GM21381 (cell line): ENCODE data around the gene PLEKHA5.
"Not testable (repeated sequence)": the region's sequence is repeated elsewhere in the genome, so short reads cannot be mapped to it uniquely, and the experiment has no call there.

Source experiments
- ATAC-seq: cut with Tn5 transposase; IDR thresholded peaks from one replicate; pipeline ENCODE4 v1.9.1; 2021; ENCODE audit warnings: mild to moderate bottlenecking, moderate library complexity; ENCODE audit not compliant: unreplicated experiment

The PLEKHA5 gene, protein sequence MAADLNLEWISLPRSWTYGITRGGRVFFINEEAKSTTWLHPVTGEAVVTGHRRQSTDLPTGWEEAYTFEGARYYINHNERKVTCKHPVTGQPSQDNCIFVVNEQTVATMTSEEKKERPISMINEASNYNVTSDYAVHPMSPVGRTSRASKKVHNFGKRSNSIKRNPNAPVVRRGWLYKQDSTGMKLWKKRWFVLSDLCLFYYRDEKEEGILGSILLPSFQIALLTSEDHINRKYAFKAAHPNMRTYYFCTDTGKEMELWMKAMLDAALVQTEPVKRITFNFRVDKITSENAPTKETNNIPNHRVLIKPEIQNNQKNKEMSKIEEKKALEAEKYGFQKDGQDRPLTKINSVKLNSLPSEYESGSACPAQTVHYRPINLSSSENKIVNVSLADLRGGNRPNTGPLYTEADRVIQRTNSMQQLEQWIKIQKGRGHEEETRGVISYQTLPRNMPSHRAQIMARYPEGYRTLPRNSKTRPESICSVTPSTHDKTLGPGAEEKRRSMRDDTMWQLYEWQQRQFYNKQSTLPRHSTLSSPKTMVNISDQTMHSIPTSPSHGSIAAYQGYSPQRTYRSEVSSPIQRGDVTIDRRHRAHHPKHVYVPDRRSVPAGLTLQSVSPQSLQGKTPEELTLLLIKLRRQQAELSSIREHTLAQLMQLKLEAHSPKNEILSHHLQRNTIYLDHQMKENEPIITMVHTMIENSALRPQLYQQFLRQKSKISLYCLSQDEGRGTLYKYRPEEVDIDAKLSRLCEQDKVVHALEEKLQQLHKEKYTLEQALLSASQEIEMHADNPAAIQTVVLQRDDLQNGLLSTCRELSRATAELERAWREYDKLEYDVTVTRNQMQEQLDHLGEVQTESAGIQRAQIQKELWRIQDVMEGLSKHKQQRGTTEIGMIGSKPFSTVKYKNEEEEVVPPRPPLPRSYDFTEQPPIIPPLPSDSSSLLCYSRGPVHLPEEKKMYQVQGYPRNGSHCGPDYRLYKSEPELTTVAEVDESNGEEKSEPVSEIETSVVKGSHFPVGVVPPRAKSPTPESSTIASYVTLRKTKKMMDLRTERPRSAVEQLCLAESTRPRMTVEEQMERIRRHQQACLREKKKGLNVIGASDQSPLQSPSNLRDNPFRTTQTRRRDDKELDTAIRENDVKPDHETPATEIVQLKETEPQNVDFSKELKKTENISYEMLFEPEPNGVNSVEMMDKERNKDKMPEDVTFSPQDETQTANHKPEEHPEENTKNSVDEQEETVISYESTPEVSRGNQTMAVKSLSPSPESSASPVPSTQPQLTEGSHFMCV

DNA sequence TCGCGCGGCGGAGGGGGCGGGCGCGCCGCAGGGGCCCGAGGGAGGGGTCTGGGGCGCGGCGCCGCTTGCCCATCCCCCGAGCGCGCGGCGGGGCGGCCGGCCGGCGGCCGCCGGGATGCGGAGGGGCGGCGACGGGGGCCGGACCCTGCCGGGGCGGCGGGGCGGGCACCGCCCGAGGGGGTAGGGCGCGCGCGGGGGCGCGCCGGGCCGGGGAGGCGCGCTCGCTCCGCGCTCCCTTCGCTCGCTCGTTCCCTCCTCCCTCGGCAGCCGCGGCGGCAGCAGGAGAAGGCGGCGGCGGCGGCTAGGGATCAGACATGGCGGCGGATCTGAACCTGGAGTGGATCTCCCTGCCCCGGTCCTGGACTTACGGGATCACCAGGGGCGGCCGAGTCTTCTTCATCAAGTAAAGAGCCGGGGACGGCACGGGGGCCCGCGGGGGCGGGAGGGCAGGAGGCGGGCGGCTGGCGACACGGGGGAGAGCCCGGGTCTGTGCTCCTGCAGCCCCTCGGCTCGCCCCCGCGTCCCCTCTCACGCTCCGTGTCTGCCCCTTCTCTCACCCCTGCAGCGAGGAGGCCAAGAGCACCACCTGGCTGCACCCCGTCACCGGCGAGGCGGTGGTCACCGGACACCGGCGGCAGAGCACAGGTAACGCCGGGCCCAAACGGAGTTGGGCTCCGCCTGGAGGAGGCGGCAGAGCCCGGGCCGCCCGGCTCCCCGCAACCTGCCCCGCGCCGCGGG lies at the start of gene PLEKHA5:
TSS of gene PLEKHA5 (plus strand) at position 248 of the 738 bp plus-strand sequence. CDS start at position 315, 67 bp downstream.
- peak; percentile 44 for ATAC-seq

DNA sequence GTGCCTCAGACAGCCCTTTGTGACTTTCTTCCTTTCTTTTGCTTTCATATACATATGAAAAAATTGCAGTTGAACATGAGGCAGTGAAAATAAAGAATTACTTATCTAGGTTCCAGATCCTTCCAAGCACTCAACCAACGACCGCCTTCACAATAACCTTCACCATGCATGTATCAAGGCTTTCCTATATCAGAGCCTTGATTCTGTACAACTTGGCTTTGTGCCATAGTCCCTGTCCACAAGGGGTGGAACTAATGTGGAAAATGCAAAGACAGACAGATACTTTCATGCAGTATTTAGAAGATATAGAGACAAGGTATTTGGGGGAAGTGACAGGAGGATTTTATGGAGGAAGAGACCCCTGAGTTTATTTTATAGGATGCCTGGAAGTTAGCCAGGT lies 48.6 kb upstream of the PLEKHA5 start:
- no peak for ATAC-seq

DNA sequence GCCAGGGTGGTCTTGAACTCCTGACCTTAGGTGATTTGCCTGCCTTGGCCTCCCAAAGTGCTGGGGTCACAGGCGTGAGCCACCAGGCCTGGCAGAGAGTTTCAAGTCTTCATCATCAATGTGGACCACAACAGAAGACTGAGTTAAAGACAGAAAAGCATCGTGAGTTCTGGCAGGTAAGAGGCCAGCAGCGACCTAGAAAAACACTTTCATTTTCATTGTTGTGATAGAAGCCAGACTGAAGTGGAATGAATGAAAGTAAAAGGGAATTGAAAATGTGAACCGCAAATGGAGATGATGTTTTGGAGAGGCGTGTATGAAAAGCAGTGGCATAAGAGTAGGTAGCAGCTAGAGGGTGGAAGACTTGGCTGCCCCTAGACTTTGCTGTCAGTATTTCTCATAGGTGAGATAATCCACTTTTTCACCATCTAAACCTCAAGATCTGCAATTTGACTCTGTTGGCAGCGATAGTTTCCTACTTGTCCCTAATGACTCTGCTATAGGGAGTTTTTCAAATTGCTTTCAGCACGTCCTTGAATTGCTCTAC lies 47.1 kb upstream of the PLEKHA5 start:
- no peak for ATAC-seq

DNA sequence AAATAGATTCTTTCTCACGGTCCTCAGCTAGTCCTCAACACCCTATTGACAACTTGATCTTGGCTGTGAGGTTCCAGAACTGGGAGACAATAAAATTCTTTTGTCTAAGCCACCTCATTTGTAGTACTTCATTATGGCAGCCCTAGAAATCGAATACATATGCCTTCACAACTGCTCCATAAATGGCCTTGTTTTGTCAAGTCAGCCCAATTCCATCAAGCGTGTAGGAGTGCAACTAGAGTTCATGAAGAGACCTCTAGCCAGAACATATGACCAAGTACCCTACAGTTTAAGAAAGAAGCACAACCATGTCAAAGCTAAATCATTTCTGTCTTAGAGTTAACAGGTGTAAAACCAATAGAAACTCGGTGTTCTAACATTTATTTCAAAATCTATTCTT lies 45.0 kb upstream of the PLEKHA5 start:
- ATAC-seq, result no peak

DNA sequence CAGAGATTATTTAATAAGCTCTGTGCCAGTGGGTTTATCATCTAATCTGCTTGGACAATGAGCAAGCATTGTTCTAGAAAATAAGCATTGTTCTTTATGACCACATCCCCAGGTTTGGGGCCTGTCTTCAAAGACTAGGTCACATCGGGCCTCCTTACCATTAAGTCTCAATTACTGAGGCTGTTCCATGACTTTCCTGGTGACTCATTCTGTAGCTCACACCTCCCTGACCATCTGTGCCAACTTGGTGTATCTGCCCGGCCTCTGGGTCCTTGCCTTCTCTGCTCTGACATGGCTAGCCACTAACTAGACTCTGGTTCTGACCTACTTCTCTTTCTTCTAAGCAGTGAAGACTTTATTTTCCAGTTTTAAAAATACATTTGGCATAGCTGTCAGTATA lies 44.4 kb upstream of the PLEKHA5 start:
- ATAC-seq, result no peak

DNA sequence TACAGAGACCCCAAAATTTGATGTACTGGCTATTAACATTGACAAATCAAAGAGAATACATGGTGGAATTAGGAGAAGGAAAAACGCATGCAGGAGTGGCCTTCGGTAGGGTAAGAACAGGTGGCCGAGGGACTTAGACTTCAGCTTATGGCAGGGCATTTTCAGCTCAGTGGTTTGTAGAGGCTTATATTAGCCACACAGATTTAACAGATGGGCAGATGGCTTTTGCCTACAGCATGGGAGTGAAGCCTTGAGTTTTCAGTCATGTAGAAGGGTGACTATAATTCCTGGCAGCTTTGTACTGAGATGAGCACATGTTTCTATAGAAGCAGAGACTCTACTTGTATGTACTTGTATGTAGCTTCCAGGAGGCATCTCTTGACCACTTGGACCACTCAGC lies 40.9 kb upstream of the PLEKHA5 start:
- no peak for ATAC-seq

DNA sequence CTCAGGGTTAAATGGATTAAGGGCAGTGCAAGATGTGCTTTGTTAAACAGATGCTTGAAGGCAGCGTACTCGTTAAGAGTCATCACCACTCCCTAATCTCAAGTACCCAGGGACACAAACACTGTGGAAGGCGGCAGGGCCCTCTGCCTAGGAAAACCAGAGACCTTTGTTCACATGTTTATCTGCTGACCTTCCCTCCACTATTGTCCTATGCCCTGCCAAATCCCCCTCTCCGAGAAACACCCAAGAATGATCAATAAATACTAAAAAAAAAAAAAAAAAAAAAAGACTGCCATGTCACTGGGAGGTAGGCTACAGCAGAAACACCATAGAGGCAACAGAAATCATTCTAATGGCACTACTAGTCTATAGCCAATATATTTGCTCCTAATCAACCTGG lies 37.1 kb upstream of the PLEKHA5 start:
- ATAC-seq, result not testable (repeated sequence)

DNA sequence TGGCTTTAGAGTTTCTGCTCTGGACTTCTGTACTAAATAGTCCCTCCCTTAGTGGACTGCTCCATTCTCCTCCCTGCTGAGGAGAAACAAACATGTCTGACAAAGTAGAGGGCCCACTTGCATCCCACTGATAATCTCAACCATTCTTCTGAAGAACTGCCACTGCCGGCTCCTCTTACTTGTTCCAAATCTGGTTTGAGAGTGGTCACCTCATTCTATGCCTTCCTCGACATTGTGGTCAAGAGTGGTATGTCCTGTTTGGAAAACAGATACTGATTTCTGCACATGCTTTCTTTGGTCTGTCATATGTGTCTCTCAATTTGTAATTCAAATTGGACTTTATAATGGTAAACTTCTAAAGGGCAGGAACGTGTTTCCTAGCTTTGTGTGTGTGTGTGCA lies 36.3 kb upstream of the PLEKHA5 start:
- no peak for ATAC-seq

DNA sequence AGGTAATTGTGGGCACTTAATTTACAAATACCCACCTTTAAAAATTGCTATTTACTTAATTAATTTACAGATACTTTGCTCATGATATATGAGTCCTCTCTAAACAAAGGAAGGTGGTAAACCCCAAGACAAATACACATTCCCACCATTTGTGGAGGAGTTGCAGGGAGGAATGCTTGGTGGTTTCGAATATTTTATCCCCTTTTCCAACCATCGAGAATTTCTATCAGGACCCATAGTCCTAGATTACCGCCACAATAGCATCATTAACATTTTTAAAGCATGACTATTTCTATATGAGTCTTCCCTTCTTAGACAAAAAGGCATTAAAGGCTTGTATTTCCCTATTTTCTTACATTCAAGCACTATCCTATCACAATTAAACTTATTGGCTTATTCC lies 34.2 kb upstream of the PLEKHA5 start:
- no peak for ATAC-seq

DNA sequence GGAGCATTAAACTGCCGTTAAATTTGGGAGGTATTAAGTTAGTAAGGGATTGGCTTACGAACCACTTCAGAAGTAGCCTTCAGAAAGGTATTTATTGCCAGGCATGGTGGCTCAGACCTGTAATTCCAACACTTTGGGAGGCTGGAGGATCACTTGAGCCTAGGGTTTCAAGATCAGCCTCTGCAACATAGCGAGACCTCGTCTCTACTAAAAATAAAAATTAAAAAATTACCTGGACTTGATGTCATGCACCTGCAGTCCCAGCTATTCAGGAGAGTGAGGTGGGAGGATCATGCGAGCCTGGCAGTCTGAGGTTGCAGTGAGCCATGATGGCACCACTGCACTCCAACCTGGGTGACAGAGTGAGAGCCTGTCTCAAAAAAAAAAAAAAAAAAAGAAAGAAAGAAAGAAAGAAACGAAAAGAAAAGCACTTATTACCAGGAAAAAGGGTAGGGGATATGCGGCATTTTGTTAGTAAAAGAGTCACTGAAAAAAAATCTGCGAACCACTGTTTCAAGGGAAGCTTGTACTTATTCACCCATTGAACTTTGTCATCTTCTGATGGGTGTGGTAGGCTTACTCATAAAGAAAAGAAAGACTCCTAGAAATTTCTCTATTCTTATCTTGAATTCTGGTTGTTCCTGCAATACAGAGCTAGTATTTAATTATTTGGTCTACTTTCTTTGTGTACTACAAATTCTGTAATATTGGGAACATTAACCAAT lies 33.6 kb upstream of the PLEKHA5 start:
- ATAC-seq, result no peak

DNA sequence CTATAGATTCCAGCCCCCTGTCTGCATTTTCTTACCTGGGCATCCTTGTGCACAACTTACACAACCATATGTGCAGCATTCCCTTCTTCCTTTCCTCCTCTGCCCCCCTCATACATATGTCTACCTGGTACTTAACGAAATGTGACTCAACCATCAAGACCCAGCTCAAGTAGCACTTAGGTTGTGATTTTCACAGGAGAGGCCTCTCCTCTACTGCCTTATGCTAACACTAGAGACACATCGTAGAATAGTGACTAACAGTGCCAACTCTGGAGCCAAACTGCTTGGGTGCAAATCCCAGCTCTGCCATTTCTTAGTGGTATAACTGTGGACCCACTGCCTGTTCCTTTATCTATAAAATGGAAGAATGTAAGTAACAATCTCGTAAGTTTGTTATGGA lies 24.1 kb upstream of the PLEKHA5 start:
- no peak for ATAC-seq

DNA sequence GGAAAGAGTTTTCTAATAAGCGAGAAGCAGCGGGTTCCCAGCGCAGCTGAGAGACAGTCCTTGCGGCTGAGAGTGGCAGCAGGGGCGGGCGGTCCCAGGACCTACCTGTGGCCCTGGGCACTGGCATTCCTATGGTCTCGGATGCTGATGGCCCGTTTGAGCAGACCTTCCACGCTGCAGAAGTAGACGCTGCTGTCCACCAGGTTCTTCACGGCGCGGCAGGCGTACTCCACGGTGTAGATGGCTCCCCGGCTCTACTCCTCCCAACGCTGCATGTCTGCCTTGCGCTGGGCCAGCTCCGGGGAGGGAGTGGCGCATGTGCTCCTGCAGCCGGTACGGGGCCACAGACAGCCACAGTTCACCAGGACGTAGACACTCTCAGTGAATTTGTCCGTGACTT lies 21.8 kb upstream of the PLEKHA5 start:
- no peak for ATAC-seq

DNA sequence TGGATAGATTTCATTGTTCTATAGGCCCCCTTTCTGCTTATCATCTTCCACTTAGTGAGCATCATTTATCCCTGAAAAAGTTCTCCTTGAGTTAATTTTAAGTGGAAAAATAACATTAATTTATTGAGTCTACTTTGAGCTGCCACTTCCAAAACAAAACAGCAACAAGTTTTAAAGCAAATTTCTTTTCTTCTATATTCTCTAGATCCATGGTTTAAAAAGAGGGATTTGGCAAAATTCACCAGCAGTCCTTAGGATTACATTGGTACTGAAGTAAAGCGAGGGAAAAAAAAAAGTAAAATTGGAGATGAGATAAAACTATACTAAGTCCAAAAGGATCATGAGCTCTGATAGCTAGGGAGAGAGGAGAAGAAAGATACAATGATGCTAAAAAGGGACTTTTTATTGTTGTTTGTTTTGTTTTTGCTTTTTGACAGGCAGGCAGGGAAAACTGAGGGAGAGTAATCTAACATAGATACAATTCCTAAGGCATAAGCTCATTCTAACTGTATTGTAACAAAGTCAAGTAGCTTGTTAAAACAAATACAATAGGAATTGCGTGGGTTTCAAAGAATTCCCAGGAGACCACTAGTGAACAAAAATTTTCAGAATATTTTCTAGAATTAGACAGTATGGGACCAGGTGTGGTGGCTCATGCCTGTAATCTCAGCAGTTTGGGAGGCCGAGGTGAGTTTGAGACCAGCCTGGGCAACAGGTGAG lies 19.2 kb upstream of the PLEKHA5 start:
- ATAC-seq, result no peak

DNA sequence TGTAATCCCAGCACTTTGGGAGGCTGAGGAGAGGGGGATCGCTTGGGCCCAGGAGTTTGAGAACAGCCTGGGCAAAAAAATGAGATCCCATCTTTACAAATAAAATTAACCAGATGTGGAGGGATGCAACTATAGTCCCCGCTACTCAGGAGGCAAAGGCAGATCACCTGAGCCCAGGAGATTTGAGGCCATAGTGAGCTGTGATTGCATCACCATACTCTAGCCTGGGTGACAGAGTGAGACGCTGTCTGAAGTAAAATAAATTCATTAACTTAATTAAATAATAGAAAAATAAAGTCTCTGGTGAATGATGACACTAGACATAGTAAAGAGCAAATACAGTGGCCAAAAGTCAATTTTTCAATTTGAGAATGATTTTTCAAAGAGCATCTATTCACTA lies 16.1 kb upstream of the PLEKHA5 start:
- ATAC-seq, result no peak

DNA sequence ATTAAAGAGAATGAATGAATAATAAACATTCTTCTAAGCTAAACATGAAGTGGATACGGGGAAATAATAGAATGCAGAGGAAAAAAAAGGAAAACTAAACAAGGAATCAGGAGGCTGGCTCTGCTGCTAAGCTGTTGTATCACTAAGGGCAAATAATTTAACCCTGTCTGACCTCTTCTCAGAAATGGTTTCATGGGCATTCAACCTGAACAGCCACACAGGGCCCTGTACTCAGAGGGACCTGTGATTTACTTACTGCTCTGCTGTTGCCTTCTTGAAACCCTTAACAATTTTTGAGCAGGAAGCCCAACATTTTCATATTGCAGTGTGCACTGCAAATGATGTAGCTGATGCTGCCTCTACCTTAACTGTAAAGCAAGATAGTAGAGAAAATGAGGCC lies 14.2 kb upstream of the PLEKHA5 start:
- ATAC-seq, result no peak

DNA sequence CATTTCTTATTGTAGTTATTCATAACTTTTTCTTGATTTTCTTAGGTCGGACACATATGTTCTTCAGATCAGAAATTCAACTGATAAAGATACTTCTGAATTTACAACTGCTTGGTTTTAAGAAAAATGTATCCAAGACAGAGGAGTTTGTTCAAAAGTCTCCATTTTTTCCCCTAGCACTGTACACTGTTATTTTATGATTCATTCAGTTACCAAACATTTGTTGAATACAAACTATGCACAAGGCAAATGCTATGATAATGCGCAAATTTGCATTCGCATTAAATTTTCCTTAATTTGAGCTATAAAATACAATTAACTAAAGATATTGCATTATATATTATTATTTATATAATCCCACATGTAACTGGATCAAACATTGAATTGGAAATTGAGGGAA lies 10.1 kb upstream of the PLEKHA5 start:
- no peak for ATAC-seq

DNA sequence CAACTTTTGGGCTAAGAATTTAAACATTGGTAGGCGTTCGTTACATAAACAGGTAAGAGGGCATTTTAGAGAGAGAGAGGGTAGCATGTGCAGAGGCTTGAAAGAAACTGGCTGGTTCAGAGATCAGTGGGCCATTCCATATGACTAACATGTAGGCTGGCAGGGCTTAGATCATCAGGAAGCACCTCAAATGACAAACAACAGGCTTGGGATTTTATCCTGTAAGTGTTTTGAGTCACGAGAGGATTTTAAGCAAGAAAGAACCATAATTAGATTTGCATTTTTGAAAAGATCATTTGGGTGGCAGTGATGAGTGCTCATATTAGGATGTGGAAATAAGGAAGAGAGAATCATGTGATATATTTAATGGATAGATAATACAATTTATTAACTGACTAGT lies 8.7 kb upstream of the PLEKHA5 start:
- ATAC-seq, result no peak

DNA sequence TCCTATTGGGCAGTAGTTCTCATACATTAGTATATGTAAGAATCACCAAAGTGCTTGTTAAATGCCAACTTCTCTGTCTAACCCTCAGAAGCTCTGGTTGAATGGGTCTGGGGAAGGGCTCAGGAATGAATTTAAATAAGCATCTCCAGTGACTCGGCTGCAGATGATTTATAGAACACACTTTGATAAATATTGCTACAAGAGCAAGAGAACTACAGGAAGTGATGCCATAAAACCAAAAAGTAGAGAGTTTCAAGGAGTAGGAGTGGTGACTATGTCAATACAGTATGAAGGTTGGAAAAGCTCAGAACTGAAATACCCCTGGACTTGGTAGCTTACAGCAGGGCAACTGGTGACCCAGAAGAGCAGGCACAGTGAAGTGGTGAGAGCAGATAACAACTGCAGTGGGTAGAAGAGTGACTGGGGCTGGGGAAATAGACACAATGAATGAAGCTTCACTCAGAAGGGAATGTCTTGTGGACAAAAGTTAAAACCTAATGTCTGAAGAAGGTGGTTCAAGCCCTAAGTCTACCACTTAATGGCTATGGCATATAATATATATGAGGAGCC lies 8.0 kb upstream of the PLEKHA5 start:
- no peak for ATAC-seq

DNA sequence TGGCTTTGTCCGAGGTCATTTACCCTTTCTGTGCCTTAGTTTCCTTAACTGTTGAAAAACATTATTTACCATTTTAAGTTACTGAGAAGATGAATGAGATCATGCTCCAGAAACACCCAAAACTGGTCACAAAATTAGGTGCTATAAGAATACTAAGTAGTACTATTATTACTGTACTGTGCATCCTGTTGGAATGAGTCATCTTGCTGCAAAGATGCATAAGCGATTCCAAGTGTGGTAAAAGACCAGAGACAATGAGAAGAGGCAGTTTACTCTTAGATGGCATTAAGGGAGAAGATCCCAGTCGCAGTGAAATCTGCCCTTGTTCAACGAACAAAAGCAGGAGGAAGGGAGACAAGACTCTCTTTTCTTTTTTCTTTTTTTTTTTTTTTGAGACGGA lies 4.2 kb upstream of the PLEKHA5 start:
- no peak for ATAC-seq
